ENCODE measurements around the gene TTC38.

DNA sequence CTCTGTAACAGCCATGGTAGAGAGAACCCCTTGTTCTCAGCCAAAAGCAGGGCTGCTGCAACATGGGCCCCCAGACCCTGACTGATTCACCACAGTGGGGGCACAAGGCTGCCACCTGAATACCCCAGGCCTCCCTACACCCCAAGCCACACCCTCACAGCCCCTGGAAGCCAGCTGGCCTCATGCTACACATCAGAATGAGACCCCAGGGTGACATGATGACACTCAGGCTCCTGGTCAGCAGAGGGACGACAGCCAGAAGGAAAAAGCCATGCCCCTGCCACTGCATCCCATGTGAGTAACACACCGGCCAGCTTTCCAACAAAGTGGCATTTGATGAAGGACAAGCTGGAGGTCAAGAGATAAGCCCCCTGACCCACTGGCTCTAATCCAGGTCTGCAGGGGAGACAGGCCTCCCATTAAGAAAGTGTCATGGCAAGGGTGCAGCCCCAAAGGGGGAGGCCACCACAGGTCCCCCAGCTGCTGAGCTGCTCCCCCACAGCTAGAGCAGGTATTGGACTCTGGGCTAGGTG, 20.3 kb upstream of the TTC38 start:
- no peak for TF ChIP-seq POLR2A (IDR thresholded peaks at IDR 0.05)
- TF ChIP-seq, protein P1, sequence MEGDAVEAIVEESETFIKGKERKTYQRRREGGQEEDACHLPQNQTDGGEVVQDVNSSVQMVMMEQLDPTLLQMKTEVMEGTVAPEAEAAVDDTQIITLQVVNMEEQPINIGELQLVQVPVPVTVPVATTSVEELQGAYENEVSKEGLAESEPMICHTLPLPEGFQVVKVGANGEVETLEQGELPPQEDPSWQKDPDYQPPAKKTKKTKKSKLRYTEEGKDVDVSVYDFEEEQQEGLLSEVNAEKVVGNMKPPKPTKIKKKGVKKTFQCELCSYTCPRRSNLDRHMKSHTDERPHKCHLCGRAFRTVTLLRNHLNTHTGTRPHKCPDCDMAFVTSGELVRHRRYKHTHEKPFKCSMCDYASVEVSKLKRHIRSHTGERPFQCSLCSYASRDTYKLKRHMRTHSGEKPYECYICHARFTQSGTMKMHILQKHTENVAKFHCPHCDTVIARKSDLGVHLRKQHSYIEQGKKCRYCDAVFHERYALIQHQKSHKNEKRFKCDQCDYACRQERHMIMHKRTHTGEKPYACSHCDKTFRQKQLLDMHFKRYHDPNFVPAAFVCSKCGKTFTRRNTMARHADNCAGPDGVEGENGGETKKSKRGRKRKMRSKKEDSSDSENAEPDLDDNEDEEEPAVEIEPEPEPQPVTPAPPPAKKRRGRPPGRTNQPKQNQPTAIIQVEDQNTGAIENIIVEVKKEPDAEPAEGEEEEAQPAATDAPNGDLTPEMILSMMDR (IDR thresholded peaks at IDR 0.05 in 4 of 5, conservative IDR thresholded peaks at IDR 0.05 in 1 of 5): no peak

Data from gastrocnemius medialis (tissue), 4 donors.